GM10266 (cell line): ENCODE measurements around the gene ATP11A.
A peak's percentile ranks its signal among the peaks of the same experiment; 100 is the strongest.

Source experiments
- DNase-seq: peaks from one replicate; pipeline ENCODE4 v3.0.0; 2012; ENCODE audit errors: extremely low spot score
- TF ChIP-seq, protein P1 (sequence below): IDR thresholded peaks from 2 replicates; pipeline ENCODE4 v1.5.1; 2012; ENCODE audit warnings: mild to moderate bottlenecking, low read depth; ENCODE audit not compliant: control insufficient read depth, insufficient read depth; ENCODE audit errors: missing control alignments

Gene ATP11A

DNA sequence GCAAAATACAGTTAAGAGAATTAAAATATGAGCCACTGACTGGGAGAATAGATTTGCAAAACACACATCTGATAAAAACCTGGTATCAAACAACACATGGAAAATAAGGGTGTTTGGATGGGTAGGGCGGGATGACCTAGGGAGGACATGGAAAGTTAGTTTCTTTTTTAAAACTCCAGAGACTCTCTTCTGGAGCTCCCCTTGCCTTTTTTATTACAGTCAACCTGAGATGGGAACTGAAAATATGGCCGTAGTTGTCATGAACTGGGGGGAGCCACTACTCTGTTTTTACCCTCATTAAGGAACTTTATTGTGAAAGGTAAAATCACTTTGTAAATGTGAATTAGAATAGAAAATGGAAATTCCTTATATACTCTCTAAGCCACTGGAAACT lies 113.0 kb downstream of the ATP11A start:
- TF ChIP-seq, protein P1, sequence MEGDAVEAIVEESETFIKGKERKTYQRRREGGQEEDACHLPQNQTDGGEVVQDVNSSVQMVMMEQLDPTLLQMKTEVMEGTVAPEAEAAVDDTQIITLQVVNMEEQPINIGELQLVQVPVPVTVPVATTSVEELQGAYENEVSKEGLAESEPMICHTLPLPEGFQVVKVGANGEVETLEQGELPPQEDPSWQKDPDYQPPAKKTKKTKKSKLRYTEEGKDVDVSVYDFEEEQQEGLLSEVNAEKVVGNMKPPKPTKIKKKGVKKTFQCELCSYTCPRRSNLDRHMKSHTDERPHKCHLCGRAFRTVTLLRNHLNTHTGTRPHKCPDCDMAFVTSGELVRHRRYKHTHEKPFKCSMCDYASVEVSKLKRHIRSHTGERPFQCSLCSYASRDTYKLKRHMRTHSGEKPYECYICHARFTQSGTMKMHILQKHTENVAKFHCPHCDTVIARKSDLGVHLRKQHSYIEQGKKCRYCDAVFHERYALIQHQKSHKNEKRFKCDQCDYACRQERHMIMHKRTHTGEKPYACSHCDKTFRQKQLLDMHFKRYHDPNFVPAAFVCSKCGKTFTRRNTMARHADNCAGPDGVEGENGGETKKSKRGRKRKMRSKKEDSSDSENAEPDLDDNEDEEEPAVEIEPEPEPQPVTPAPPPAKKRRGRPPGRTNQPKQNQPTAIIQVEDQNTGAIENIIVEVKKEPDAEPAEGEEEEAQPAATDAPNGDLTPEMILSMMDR = no peak

DNA sequence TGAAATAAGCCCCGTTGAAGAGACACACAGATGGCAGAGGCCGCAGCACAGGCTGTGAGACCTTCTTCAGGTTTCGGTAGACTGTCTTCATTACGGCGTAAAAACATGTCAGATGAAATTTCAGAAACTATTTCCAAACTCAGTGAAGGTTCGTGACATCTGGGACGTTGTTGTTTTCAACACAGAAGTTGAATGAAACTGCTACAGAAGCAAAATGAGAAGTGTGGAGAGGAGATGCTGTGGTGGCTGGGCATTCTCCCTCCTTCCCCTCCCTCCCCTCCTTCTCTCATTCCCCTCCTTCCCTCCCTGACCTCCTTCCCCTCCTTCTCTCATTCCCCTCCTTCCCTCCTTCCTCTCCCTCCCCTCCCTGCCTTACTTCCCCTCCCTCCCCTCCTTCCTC lies 113.6 kb downstream of the ATP11A start:
- DNase-seq = peak; percentile 57
- TF ChIP-seq, protein P1 = no peak

More for the DNA sequence above, 113.0 kb downstream of the ATP11A start:
- peak; percentile 45 for DNase-seq

DNA sequence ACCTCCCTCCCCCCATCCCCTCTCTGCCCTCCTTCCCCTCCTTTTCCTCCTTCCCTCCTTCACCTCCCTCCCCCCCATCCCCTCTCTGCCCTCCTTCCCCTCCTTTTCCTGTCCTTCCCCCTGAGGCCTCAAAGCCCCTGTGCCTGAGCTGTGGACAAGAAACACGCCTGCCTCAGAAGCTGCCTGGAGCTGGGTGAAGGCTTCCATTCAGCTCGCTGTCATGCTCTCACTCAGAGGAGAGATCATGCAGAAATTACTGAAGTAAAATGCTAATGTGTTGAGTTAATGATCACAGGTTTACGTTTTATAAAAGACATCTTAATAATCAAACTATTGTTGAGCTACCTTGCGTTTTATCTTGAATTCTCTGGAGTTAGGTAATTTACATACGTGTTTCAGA lies 114.5 kb downstream of the ATP11A start:
- TF ChIP-seq, protein P1 = no peak
- no peak for DNase-seq

DNA sequence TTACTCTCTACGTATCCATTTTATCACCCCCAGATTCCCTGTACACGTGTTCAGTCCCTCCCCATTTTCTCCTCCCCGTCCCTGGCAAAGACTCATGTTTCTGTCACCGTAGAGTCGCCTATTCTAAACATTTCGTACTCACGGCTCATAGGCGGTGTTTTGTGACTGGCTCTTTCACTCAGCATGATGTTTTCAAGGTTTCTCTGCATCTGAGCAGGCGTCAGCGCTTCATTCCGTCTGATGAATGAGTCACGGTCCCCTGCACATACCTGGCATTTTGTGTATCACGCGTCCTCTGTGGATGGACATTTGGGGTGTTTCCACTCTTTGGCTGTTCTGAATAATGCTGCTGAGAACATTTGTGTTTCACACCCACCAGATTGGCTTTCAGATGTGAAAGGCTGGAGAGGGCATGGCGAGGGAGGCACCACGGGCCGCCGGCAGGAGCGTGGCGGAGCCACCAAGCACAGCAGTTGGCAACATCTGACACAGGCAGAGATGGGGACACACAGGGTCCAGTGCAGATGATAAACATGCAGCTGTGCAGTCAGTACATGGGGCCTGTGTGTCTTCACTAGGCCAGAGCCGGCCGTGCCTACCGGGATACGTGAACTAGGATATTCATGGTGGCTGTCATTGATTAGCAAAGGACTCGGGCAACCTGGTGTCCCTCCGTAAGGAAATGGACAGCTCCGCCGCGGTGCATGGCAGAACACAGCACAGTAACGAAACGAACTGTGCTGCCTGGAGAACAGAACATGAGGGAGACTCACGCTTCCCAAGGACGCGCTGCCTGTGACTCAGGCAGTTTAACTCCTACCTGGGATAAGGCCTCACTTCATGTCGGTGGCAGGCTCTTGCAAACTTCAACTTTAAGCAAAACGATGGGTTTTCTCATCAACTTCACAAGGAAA lies 117.2 kb downstream of the ATP11A start:
- no peak for DNase-seq
- TF ChIP-seq, protein P1 = no peak

DNA sequence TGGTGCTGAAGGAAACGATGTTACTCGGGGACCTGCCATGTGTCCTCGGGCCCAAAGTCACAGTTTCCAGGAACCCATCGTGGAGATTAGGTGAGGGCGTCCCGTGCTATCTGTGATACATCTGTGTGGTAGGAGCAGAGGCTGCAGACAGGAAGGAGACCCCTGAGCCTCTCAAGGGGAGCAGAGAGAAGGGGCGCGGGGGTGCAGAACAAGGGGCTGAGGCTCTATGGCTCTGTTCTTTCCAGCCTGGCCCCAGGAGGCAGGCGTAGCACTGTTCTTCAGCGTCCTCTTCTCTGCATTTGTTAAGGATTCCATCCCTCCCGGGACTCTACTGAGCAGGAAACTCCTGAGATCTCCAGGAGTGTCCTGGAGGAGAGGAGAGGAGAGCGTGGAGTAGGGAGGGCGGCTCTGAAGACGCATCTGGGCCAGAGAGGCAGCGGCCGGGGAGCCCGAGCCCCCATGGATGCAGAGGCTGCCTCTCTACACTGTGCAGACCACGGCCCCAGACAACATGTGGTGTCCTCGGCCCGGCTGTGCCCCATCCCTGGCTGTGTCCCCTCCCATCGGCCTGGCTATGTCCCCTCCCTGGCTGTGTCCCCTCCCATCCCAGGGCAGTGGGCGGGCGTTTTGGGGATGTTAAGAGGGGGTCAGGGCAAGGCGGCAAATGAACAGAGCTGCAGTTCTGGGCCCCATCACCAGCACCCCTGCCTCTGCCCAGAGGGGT lies 118.0 kb downstream of the ATP11A start:
- no peak for DNase-seq
- TF ChIP-seq, protein P1 = no peak

DNA sequence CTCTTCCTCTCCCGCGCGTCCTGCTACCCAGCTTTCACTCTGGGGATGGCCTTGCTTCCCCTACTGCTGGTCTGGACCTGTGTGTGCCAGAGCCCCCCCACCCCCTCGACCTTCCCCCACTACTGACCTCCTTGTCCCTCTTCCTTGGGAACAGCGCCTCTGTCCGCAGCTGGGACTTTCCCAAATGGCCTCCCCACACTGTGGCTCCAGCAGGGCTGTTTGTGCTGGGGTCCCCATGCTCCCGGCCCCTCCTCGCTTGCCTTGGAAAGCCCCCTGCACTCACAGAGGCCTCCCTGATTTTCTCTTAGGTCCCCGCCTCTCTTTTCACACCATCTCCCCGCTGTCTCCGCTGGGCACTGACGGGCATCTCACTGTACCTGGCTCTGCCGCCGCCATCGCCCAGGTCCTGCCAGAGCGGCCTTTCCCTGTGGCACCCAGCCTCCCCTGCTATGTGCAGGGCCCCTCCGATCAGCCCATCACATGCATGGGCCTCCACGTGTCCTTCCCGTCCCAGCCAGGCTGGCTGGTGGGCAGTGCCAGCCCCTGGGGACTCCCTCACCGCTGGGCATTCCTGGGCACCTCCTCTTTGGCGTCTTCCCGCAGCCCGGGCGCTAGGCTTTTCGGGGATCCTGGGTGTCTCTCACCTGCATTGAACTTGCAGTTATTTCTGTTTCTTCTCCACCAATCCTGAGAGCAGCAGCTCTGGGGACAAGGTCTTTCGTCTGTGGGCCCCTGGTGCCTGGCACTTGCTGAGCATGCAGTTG lies 118.7 kb downstream of the ATP11A start:
- no peak for DNase-seq

More for the DNA sequence above, 118.7 kb downstream of the ATP11A start:
- TF ChIP-seq, protein P1 = no peak
